Liver (tissue), 3 donors: ENCODE results near the gene CDT1.

Experiments used
- ATF3 ChIP-seq: IDR thresholded peaks from 2 replicates; pipeline ENCODE4 v1.6.1; 2016; ENCODE audit warnings: antibody characterized with exemption
- CTCF ChIP-seq: fragments of 150-350 bp; IDR thresholded peaks from 2 replicates; pipeline ENCODE4 v1.5.1; 2017; ENCODE audit warnings: improper control_type of control experiment, low read depth, low read length; ENCODE audit not compliant: missing input control
- REST ChIP-seq: IDR thresholded peaks from 2 replicates; pipeline ENCODE4 v1.6.1; 2016; ENCODE audit warnings: antibody characterized with exemption, mild to moderate bottlenecking
- SP1 ChIP-seq: IDR thresholded peaks from 2 replicates; pipeline ENCODE4 v1.6.1; 2018; ENCODE audit warnings: antibody characterized with exemption, mild to moderate bottlenecking
- TAF1 ChIP-seq: conservative IDR thresholded peaks from 2 replicates; pipeline ENCODE4 v1.6.1; 2016; ENCODE audit warnings: antibody characterized with exemption, mild to moderate bottlenecking
- TF ChIP-seq, protein P1 (sequence below): IDR thresholded peaks from 2 replicates; pipeline ENCODE4 v1.6.1; 2016; ENCODE audit warnings: antibody characterized with exemption
- donor health status: healthy.
- donor health status: healthy.

GRCh38 chr16:88855176-88855575, 51.6 kb downstream of the CDT1 start:
- TF ChIP-seq CTCF (no peak), TAF1 (no peak), SP1 (no peak), REST (no peak), ATF3 (no peak)
- TF ChIP-seq, protein P1, sequence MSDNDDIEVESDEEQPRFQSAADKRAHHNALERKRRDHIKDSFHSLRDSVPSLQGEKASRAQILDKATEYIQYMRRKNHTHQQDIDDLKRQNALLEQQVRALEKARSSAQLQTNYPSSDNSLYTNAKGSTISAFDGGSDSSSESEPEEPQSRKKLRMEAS = no peak
